AG04450 (cell line): ENCODE measurements around the gene NAP1L2. TPM values are rescaled to one million over a fixed set of nuclear protein-coding genes. Genes with fewer than 3 reads are reported as not detected.
"Not testable (repeated sequence)": the region's sequence is repeated elsewhere in the genome, so short reads cannot be mapped to it uniquely, and the experiment has no call there.

Source experiments
- CTCF ChIA-PET: fragments of 300-600, 350-600 bp; formaldehyde crosslinking; extraction: SDS; loops from one replicate; lab custom pipeline; 2022; ENCODE audit warnings: antibody characterized with exemption, inconsistent platforms; lab: Charles Lee
- POLR2A ChIA-PET: fragments of 350-600 bp; formaldehyde crosslinking; extraction: SDS; loops from one replicate; lab custom pipeline; 2021; ENCODE audit warnings: antibody characterized with exemption, inconsistent platforms; lab: Yijun Ruan, JAX
- DNase-seq: peaks from one replicate; pipeline ENCODE4 v3.0.0-alpha.2; 2011; ENCODE audit warnings: low read depth, low spot score
- H3K27ac ChIP-seq: one replicate; pipeline ENCODE4 v1.5.1; 2012; ENCODE audit warnings: low read depth, low read length, control low read depth
- H3K27me3 ChIP-seq: one replicate; pipeline ENCODE4 v1.6.0; 2012; ENCODE audit warnings: low read length; ENCODE audit not compliant: control insufficient read depth, insufficient read depth
- H3K4me3 ChIP-seq: 2 replicates; pipeline ENCODE4 v1.5.1; 2011; ENCODE audit warnings: mild to moderate bottlenecking, low read depth, low read length, control low read depth
- H3K9me3 ChIP-seq: 2 replicates; pipeline ENCODE4 v1.5.1; 2012; ENCODE audit warnings: low read length; ENCODE audit not compliant: control insufficient read depth, insufficient read depth
- polyA plus RNA-seq: library from polyadenylated mRNA; depleted of rRNA; stranded (reverse); fragments of >200 nt; gene quantifications from 2 replicates; pipeline ENCODE4 v1.2.3, GENCODE V29; 2011; rRNA removed
- TF ChIP-seq, protein P1 (sequence below): IDR thresholded peaks from 2 replicates; pipeline ENCODE4 v1.5.1; 2011; ENCODE audit warnings: low read depth, low read length, control low read depth, inconsistent platforms

NAP1L2 gene
- polyA plus RNA-seq, 1 experiment, result not detected

DNA sequence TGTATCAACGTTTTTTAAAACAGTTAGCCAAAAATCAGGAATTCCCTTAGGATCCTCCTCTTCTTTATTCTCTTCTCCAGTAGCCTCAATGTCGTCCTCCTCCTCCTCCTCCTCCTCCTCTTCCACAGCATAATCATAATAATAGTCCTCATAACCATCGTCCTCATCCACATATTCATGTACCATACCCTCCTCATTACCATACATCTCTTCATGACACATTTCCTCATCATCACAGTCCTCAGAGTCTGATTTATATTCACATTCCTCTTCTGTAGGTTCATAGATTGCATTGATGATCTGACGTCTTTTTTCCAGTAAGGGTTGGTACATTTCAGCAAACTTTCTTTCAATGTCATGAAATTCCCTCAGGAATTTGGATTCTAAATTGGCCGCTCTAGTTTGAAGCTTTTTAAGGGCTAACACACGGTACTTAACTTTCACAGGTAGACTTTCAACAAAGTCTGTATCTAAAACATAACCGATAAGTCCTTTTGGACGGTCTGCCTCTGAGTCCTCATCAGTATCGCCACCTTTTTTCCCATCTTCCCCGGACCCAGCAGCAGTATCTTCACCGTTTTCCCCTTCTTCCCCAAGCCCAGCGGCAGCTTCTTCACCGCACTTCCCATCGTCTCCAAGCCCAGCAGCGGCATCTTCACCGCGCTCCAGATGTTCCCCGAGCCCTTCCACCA lies 771 bp downstream of the NAP1L2 start:
- H3K4me3 ChIP-seq, result no peak overlapping the region
- ChIA-PET CTCF (no interaction called here), POLR2A (no interaction called here)
- no peak overlapping the region for H3K27ac ChIP-seq
- H3K9me3 ChIP-seq, result no peaks in the 10 kb centered on the region
- no peaks in the 10 kb centered on the region for H3K27me3 ChIP-seq
- TF ChIP-seq, protein P1, sequence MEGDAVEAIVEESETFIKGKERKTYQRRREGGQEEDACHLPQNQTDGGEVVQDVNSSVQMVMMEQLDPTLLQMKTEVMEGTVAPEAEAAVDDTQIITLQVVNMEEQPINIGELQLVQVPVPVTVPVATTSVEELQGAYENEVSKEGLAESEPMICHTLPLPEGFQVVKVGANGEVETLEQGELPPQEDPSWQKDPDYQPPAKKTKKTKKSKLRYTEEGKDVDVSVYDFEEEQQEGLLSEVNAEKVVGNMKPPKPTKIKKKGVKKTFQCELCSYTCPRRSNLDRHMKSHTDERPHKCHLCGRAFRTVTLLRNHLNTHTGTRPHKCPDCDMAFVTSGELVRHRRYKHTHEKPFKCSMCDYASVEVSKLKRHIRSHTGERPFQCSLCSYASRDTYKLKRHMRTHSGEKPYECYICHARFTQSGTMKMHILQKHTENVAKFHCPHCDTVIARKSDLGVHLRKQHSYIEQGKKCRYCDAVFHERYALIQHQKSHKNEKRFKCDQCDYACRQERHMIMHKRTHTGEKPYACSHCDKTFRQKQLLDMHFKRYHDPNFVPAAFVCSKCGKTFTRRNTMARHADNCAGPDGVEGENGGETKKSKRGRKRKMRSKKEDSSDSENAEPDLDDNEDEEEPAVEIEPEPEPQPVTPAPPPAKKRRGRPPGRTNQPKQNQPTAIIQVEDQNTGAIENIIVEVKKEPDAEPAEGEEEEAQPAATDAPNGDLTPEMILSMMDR, result no peak
- DNase-seq, result no peak

DNA sequence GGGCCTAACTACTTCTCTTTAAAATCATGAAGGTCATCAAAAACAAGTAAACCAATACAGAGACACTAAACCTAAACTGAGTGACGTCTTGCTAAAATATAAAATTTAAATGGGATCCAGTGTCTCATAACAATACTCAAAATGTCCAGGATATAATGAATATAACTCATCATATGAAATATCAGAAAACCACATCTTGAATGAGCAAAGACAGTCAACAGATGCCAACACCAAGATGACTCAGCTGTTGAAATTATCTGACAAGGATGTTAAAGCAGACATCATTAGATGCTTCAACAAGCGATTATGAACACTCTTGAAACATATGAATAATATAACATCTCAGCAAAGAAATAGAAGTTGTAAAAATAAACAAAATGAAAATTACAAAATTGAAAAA lies 8.3 kb downstream of the NAP1L2 start:
- Histone ChIP-seq H3K27me3 (no peaks in the 10 kb centered on the region), H3K9me3 (no peaks in the 10 kb centered on the region), H3K27ac (no peak overlapping the region), H3K4me3 (no peak overlapping the region)
- POLR2A ChIA-PET, result no interaction called here
- TF ChIP-seq, protein P1, result no peak
- no peak for DNase-seq
- CTCF ChIA-PET, result no interaction called here

DNA sequence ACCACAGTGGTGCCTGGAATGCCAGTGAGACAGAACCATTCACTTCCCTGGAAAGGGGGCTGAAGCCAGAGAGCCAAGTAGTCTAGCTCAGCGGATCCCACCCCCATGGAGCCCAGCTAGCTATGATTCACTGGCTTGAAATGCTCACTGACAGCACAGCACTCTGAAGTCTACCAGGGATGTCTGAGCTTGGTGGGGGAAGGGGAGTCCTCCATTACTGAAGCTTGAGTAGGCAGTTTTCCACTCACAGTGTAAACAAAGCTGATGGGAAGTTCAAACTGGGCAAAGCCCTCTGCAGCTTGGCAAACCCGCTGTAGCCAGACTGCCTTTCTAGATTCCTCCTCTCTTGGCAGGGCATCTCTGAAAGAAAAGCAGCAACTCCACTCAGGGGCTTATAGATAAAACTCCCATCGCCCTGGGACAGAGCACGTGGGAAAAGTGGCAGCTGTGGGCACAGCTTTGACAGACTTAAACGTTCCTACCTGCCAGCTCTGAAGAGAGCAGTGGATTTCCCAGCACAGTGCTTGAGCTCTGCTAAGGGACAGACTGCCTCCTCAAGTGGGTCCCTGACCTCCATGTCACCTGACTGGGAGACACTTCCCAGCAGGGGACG lies 32.0 kb downstream of the NAP1L2 start:
- POLR2A ChIA-PET, result no interaction called here
- Histone ChIP-seq H3K4me3 (no peak overlapping the region), H3K27ac (no peak overlapping the region), H3K9me3 (no peaks in the 10 kb centered on the region; the same call in 1 of the 2 replicates), H3K27me3 (no peaks in the 10 kb centered on the region)
- TF ChIP-seq, protein P1, result no peak
- no peak for DNase-seq
- CTCF ChIA-PET, result interaction anchor here (0.6 kb wide), 1 partner anchor 437 kb away, joined by 3 read pairs; no protein-coding TSS in a partner anchor

DNA sequence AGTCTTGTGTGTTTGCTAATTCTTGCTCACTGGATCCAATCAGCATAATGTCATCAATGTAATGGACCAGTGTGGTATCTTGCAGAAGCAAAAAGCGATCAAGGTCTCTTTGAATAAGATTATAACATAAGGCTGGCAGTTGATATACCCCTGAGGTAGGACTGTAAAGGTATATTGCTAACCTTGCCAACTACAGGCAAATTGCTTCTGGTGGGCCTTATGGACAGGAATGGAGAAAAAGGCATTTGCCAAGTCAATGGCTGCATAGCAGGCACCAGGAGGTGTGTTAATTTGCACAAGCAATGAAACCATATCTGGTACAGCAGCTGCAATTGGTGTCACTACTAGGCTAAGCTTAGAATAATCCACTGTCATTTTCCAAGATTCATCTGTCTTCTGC lies 45.7 kb downstream of the NAP1L2 start:
- POLR2A ChIA-PET, CTCF ChIA-PET, H3K27me3 ChIP-seq, H3K27ac ChIP-seq, H3K9me3 ChIP-seq, H3K4me3 ChIP-seq, DNase-seq: not testable (repeated sequence)

Other genes starting within 250 kb of the NAP1L2 start
- gene PABPC1L2B, start 211.9 kb downstream of the NAP1L2 start, polyA plus RNA-seq, result not detected in 2 replicates
- not detected in 2 replicates for gene PABPC1L2A, start 135.3 kb downstream of the NAP1L2 start, polyA plus RNA-seq
- gene CDX4, start 232.2 kb upstream of the NAP1L2 start, polyA plus RNA-seq, result not detected in 2 replicates